NB4 (cell line): Measurements from ENCODE around the gene NCOA4.
"Not testable (repeated sequence)": the region's sequence is repeated elsewhere in the genome, so short reads cannot be mapped to it uniquely, and the experiment has no call there.

ENCODE experiments used
- DNase-seq: peaks from one replicate; pipeline ENCODE4 v3.0.0; 2010; ENCODE audit warnings: low read depth
- H3K4me3 ChIP-seq: one replicate; pipeline ENCODE4 v1.5.1; 2011; ENCODE audit warnings: mild to moderate bottlenecking, low read depth, low read length, moderate library complexity
- MYC ChIP-seq: IDR thresholded peaks from 2 replicates; pipeline ENCODE4 v1.6.1; 2011; ENCODE audit warnings: low read depth, low read length
- POLR2A ChIP-seq: IDR thresholded peaks from 2 replicates; pipeline ENCODE4 v1.6.1; 2011; ENCODE audit warnings: mild to moderate bottlenecking; ENCODE audit not compliant: insufficient read length; ENCODE audit errors: extremely low read depth
- TF ChIP-seq, protein P1 (sequence below): IDR thresholded peaks from one replicate; pipeline ENCODE4 v1.5.1; 2012; ENCODE audit warnings: low read depth, low read length
- TF ChIP-seq, protein P2 (sequence below): IDR thresholded peaks from 2 replicates; pipeline ENCODE4 v1.6.1; 2011; ENCODE audit warnings: low read depth, low read length

NCOA4 gene

DNA sequence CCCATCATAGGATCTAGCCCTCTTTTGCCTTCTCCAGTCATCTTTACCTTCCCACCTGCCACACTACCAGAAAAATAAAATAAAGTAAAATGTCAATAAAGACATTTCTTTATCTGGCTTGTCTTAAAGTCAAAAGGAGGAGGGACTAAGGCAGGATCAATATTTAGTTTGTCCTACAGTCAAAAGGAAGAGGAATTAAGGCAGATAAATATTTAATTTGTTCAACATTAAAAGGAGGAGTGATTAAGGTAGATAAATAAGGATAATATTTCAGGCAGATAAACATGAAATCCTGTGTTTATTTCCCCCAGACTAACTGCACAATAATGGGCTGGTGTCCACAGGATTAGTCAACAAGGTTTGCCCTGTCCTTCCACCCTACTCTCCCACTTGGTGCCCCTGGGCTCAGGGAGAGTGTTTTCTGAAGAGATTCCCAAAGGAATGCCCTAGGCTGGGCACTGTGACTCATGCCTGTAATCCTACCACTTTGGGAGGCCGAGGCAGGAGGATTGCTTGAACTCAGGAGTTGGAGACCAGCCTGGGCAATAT lies 33.9 kb upstream of the NCOA4 start:
- no peak overlapping the region for H3K4me3 ChIP-seq
- no peak for DNase-seq
- no peak for TF ChIP-seq POLR2A
- TF ChIP-seq, protein P1, sequence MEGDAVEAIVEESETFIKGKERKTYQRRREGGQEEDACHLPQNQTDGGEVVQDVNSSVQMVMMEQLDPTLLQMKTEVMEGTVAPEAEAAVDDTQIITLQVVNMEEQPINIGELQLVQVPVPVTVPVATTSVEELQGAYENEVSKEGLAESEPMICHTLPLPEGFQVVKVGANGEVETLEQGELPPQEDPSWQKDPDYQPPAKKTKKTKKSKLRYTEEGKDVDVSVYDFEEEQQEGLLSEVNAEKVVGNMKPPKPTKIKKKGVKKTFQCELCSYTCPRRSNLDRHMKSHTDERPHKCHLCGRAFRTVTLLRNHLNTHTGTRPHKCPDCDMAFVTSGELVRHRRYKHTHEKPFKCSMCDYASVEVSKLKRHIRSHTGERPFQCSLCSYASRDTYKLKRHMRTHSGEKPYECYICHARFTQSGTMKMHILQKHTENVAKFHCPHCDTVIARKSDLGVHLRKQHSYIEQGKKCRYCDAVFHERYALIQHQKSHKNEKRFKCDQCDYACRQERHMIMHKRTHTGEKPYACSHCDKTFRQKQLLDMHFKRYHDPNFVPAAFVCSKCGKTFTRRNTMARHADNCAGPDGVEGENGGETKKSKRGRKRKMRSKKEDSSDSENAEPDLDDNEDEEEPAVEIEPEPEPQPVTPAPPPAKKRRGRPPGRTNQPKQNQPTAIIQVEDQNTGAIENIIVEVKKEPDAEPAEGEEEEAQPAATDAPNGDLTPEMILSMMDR = no peak
- no peak for TF ChIP-seq MYC
- TF ChIP-seq, protein P2, sequence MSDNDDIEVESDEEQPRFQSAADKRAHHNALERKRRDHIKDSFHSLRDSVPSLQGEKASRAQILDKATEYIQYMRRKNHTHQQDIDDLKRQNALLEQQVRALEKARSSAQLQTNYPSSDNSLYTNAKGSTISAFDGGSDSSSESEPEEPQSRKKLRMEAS = no peak

DNA sequence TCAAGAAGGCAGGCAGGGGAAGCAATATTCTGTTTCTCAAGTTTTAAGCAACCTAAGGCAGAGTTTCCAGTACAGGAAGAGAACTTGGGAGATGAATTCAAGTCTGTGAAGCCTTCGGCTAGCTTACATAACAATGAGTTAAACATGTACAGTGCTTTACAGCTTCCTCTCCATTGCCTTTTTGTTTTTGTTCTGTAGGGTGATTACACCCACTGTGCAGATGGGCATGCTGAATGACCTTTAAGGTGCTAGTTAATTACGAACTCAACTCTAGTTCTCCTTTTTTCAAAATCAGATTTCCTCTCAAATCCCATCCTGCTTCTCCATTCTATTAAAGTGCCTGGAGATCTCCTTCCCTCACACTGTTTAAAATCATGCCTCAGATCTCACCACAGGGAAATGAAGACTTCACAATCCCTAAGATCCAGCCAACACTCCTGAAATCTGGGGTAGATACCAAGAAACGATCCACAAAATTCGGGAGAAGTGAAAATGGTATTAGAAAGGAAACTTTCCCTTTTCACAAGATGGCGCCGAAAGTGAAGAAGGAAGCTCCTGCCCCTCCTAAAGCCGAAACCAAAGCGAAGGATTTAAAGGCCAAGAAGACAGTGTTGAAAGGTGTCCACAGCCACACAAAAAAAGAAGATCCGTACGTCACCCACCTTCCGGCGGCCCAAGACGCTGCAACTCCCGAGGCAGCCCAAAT lies 32.5 kb upstream of the NCOA4 start:
- DNase-seq = peak; percentile 20
- TF ChIP-seq POLR2A = no peak
- TF ChIP-seq MYC = no peak
- TF ChIP-seq, protein P2 = no peak
- TF ChIP-seq, protein P1 = no peak

DNA sequence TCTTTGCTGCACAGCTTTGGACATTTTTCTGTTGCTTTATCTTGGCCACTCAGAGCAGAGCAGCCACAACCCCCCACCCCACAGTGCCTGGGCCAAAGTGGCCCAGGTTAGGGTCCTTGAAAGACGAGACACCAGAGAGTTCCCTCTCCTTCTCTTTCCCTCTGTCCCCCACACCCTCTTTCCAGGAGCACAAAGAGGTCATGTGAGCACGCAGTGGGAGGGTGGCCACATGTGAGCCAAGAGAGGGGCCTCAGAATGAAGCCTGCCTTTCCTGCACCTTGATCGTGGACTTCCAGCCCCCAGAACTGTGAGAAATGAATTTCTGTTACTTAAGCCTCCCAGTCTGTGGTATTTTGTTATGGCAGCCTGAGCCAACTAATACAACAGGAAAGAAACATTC lies 30.3 kb upstream of the NCOA4 start:
- no peak for DNase-seq
- TF ChIP-seq, protein P2 = no peak
- TF ChIP-seq, protein P1 = no peak
- TF ChIP-seq POLR2A (no peak), MYC (no peak)
- H3K4me3 ChIP-seq = no peak overlapping the region

More for the DNA sequence above, 32.5 kb upstream of the NCOA4 start:
- H3K4me3 ChIP-seq = no peak overlapping the region

DNA sequence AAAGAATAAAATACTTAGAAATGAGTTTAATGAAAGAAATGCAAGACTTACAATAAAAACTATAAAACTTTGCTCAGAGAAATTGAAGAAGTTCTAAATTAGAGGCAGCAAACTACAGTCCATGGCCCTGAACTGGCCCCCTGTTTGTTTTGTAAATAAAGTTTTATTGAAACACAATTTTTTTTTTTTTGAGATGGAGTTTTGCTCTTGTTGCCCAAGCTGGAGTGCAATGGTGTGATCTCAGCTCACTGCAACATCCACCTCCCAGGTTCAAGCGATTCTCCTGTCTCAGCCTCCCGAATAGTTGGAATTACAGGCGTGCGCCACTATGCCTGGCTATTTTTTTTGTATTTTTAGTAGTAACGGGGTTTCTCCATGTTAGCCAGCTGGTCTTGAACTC lies 27.5 kb upstream of the NCOA4 start:
- H3K4me3 ChIP-seq, DNase-seq: not testable (repeated sequence)

DNA sequence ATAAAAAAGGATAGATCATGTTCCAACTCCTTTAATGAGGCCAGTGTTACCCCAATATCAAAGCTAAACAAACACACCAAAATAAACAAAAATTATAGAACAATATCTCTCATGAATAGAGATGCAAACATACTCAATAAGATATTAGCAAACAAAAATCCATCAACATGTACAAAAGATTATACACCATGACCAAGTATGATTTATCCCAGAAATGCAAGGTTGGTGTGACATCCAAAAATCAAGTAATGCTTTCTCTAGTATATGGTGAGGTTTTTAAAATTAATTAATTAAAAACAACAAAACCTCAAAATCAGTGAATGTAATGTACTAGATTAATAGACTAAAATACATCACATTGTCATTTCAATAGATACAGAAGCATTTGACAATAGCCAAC lies 26.6 kb upstream of the NCOA4 start:
- no peak for DNase-seq
- TF ChIP-seq, protein P2 = no peak
- TF ChIP-seq POLR2A = no peak
- no peak for TF ChIP-seq MYC
- TF ChIP-seq, protein P1 = no peak
- H3K4me3 ChIP-seq = no peak overlapping the region

DNA sequence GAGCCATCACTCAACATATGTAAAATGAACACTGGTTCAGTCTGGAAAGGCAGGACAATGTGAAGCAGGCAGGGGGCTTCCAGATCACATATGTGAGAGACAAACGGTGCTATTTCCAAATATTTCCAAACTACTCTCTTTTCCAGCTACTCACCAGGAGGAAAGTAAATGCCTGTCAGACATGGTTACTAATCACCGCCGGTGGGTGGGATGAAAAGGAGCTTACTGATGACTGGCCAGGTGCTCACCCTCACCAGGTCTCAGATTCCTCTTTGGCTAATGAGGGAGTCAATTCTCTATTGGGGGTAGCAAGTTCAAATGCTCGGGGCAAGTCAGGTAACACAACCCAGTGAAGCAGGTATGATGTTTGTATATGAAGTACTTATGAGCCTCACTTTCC lies 25.3 kb upstream of the NCOA4 start:
- H3K4me3 ChIP-seq = no peak overlapping the region
- no peak for DNase-seq
- TF ChIP-seq, protein P2 = no peak
- TF ChIP-seq, protein P1 = no peak
- TF ChIP-seq POLR2A = no peak
- TF ChIP-seq MYC = no peak
